Measurements from ENCODE around the gene SLC48A1.

- TF ChIP-seq CTCF (IDR thresholded peaks at IDR 0.05) = no peak
- TF ChIP-seq POLR2A (IDR thresholded peaks at IDR 0.05) = no peak
Measured at GRCh38 chr12:47794679-47795078, 21.6 kb downstream of the SLC48A1 start.

Data from heart left ventricle (tissue), 13 donors.